GM10266 (cell line): ENCODE measurements around the gene ILDR2.

Source experiments
- DNase-seq: peaks from one replicate; pipeline ENCODE4 v3.0.0; 2012; ENCODE audit errors: extremely low spot score
- TF ChIP-seq, protein P1 (sequence below): IDR thresholded peaks from 2 replicates; pipeline ENCODE4 v1.5.1; 2012; ENCODE audit warnings: mild to moderate bottlenecking, low read depth; ENCODE audit not compliant: control insufficient read depth, insufficient read depth; ENCODE audit errors: missing control alignments

ILDR2 gene

DNA sequence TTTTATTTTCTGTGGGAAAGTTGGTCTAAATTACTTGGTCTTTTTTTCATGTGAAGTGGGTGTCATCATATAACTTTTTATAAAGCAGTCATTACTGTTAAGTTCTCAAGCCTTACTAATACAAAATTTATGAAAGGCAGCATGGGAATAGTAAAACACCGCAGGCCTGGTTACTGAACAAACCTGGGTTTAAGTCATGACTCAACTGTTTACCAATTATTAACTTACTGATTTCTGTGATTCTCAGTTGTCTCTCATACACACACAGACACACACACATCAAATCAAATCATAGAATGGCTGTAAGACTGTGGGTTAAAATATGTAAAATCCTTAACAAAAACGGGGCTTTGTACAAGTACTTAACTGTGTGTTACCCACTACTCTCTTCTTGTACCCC, 28.4 kb upstream of the ILDR2 start:
- no peak for DNase-seq
- TF ChIP-seq, protein P1, sequence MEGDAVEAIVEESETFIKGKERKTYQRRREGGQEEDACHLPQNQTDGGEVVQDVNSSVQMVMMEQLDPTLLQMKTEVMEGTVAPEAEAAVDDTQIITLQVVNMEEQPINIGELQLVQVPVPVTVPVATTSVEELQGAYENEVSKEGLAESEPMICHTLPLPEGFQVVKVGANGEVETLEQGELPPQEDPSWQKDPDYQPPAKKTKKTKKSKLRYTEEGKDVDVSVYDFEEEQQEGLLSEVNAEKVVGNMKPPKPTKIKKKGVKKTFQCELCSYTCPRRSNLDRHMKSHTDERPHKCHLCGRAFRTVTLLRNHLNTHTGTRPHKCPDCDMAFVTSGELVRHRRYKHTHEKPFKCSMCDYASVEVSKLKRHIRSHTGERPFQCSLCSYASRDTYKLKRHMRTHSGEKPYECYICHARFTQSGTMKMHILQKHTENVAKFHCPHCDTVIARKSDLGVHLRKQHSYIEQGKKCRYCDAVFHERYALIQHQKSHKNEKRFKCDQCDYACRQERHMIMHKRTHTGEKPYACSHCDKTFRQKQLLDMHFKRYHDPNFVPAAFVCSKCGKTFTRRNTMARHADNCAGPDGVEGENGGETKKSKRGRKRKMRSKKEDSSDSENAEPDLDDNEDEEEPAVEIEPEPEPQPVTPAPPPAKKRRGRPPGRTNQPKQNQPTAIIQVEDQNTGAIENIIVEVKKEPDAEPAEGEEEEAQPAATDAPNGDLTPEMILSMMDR: no peak

DNA sequence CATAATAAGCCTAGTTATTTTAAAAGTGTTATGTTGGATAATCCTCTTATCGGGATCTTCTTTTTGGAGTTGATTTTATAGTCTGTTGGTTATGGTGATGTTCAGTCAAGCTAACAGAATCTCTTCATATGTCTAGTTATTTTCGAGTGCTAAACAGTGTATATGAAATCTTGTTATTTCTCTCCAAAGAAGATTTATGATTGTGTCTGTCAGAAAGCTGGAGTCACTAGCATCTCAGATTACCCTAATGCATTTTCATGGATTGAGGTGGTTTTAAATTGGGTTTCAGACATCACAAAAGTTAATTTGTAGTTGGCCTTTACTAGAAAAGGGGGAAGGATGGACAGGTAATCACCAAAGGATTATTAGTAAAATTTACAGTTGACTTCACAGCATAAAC, 27.0 kb upstream of the ILDR2 start:
- TF ChIP-seq, protein P1: no peak
- no peak for DNase-seq

DNA sequence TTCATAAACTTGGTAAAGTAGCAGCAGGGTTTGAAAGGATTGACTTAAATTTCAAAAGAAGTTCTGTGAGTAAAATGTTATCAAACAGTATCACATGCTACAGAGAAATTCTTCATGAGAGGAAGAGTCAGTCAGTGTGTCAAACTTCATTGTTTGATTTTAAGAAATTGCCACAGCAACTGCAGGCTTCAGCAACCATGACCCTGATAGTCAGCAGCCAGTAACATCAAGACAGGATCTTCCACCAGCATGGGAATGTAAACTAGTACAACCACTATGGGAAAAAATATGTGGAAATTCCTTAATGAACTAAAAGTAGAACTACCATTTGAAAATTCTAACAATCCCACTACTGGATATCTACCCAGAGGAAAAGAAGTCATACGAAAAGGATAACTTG, 25.2 kb upstream of the ILDR2 start:
- no peak for DNase-seq
- TF ChIP-seq, protein P1: no peak

DNA sequence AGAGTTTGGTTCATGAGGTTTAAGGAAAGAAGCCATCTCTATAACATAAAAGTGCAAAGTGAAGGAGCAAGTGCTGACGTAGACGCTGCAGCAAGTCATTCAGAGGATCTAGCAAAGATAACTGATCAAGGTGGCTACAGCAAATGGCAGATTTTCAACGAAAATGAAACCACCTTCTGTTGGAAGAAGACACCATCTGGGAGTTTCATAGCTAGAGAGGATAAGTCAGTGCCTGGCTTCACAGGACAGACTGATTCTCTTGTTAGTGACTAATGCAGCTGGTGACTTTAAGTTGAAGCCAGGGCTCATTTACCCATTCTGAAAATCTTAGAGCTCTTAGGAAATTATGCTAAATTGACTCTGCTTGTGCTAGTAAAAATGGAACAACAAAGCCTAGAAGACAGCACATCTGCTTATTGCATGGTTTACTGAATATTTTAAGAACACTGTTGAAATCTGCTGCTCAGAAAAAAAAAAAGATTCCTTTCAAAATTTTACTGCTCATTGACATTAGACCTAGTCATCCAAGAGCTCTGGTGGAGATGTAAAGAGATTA, 24.2 kb upstream of the ILDR2 start:
- TF ChIP-seq, protein P1: no peak
- no peak for DNase-seq

DNA sequence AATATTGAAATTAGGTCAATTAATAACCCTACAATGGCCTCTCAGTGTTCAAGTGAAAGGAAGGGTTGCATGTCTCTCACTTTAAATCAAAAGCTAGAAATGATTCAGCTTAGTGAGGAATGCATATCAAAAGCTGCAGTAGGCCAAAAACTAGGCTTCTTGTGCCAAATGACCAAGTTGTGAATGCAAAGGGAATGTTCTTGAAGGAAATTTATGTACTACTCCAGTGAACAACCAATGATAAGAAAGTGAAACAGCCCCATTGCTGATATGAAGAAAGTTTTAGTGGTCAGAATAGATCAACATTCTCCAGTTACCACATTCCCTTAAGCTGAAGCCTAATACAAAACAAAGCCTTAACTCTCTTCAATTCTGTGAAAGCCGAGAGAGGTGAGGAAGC, 23.7 kb upstream of the ILDR2 start:
- TF ChIP-seq, protein P1: no peak
- DNase-seq: no peak

DNA sequence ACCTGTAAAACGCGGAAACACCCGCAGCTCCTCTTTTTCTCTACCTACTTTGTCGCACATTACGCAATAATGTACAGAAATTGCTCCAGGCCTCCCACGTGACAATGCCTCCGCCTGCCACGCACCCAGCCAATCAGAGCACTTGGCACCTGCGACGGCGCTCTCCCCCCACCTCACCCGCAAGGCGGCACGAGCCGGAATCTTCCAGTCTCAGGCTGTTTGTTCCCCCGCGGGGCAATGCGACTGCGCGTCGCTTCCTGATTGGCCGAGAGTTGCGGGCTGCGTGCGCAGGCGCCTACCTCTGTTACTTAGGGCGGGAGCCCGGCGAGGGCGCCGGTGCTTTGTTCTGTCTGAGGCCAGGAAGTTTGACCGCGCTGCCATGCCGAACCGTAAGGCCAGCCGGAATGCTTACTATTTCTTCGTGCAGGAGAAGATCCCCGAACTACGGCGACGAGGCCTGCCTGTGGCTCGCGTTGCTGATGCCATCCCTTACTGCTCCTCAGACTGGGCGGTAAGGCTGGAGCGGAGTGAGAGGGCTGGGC, 13.7 kb upstream of the ILDR2 start, which contains the start of gene MAEL:
Gene MAEL, plus strand, starts transcription at position 307 of the 542 bp plus-strand sequence. Its CDS starts 73 bp downstream, at position 380.
- TF ChIP-seq, protein P1: no peak
- DNase-seq: no peak

DNA sequence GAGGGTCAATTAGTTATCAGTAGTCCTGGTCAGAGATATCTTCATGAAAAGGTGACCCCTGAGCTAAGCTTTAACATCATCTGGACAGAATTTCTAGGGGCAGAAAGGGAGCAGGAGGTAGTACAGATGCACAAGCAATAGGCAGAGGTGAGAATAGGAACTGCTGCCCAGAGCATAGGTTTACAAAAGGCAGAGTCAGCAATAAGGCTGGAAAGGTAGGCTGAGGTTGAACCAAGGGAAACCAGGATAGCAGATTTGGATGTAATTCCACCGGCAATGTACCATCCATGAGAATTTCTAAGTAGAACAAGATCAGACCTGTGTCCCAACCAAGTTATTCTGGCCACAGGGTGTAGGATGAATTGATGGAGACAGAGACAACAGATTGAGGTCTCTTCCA, 6.2 kb upstream of the ILDR2 start:
- no peak for DNase-seq
- TF ChIP-seq, protein P1: no peak
